BLaER1 treated with 17β-estradiol and CSF1 and Interleukin-3, amounts not matched to agents 10 nM and 100 nM (cell line): Measurements from ENCODE around the gene C1orf52.
A peak's percentile ranks its signal among the peaks of the same experiment; 100 is the strongest.

Experiments used
- H3K27ac ChIP-seq, 11 experiments: shearing (Covaris generic); formaldehyde crosslinking; 2 replicates each; pipeline ENCODE4 v1.8.1; 2022
- H3K27me3 ChIP-seq, 11 experiments: shearing (Covaris generic); formaldehyde crosslinking; 2 replicates each; pipeline ENCODE4 v1.8.1; 2022
- H3K36me3 ChIP-seq, 11 experiments: shearing (Covaris generic); formaldehyde crosslinking; 2 replicates each; pipeline ENCODE4 v1.8.1; 2022
- H3K4me1 ChIP-seq, 10 experiments: shearing (Covaris generic); formaldehyde crosslinking; 2 replicates each; pipeline ENCODE4 v1.8.1; 2022
- H3K4me2 ChIP-seq, 11 experiments: shearing (Covaris generic); formaldehyde crosslinking; 2 replicates each; pipeline ENCODE4 v1.8.1; 2022
- H3K4me3 ChIP-seq, 10 experiments: shearing (Covaris generic); formaldehyde crosslinking; 2 replicates each; pipeline ENCODE4 v1.8.1; 2022
- H3K9ac ChIP-seq, 11 experiments: shearing (Covaris generic); formaldehyde crosslinking; 2 replicates each; pipeline ENCODE4 v1.8.1; 2022
- H3K9me3 ChIP-seq, 11 experiments: shearing (Covaris generic); formaldehyde crosslinking; replicated peaks in 1 of 11; 2 replicates each; pipeline ENCODE4 v1.8.1; 2022
- H4K20me1 ChIP-seq, 11 experiments: shearing (Covaris generic); formaldehyde crosslinking; 2 replicates each; pipeline ENCODE4 v1.8.1; 2022
- Cebpa-rat ChIP-seq, 11 experiments: shearing (Covaris generic); IDR thresholded peaks; 2 replicates each; pipeline ENCODE4 v1.8.1; 2022

Gene C1orf52

DNA sequence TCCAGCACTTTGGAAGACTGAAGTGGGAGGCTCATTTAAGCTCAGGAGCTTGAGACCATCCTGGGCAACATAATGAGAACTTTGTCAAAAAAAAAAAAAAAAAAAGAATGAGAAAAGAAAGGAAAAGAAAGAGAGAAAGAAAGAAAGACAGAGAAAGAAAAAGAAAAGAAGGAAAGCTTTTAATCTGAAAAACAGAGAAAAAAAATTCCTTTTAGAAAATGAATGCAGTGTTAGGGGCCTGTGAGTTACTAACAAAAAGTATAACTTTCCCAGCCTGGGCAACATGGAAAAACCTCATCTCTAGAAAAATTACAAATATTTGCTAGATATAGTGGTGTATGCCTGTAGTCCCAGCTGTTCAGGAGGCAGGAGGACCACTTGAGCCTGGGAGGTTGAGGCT is 42.8 kb downstream of the C1orf52 start:
- no peaks in the 10 kb centered on the region for H3K27me3 ChIP-seq
- no peaks in the 10 kb centered on the region for H3K4me1 ChIP-seq
- H4K20me1 ChIP-seq, result no peaks in the 10 kb centered on the region
- no peaks in the 10 kb centered on the region for H3K9me3 ChIP-seq
- TF ChIP-seq Cebpa-rat (IDR thresholded peaks at IDR 0.05), result no peak
- no peak overlapping the region for H3K4me2 ChIP-seq
- no peak overlapping the region for H3K4me3 ChIP-seq
- H3K9ac ChIP-seq, result no peak overlapping the region
- no peak overlapping the region for H3K27ac ChIP-seq
- no peaks in the 10 kb centered on the region for H3K36me3 ChIP-seq

DNA sequence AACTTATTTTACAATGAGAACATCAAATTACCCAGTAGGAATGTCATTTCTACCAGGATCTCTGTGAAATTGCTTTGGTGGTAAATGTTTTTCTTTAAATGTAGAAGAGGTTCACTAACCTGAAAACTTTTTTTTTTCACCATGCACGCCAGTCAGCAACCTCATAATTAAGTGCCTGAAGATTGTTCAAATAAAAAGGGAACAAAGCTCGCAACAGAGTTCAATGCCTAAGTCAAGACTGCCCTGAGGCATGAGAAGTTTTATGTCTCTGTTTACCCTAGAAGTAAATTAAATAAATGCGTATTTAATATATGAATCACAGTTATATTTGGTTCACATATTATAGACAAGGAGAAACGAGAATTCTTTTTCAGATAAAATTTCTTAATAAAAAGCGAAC is 44.8 kb downstream of the C1orf52 start:
- H3K27me3 ChIP-seq, result no peaks in the 10 kb centered on the region
- no peak overlapping the region for H3K27ac ChIP-seq
- no peaks in the 10 kb centered on the region for H3K9me3 ChIP-seq
- TF ChIP-seq Cebpa-rat (IDR thresholded peaks at IDR 0.05), result no peak
- no peaks in the 10 kb centered on the region for H3K36me3 ChIP-seq
- no peaks in the 10 kb centered on the region for H3K4me1 ChIP-seq
- H3K4me2 ChIP-seq, result no peak overlapping the region
- no peaks in the 10 kb centered on the region for H4K20me1 ChIP-seq
- H3K9ac ChIP-seq, result no peak overlapping the region
- H3K4me3 ChIP-seq, result no peak overlapping the region

DNA sequence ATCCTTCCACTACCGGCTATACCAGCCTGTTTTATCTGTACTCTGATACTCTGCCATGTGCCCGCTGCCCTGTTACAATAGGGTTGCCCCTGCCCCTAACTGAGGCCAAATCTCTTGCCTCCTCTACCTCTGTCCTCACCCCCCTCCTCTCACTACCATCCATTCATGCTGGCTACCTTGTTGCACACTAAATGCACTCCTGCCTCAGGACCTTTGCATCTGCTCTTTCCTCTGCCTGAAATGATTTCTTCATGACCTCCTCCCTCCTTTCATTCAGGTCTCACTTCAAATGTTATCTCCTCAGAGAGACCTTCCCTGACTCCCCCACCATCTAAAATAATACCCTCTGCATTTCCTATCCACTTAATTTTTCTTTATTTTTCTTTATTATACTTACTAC is 51.0 kb downstream of the C1orf52 start:
- Histone ChIP-seq H3K27me3 (peaks cover 0 to 16% (median 6%) of the 10 kb centered on the region in 11 experiments; a peak in 17 of 22 replicates), H3K4me1 (no peaks in the 10 kb centered on the region), H3K9ac (no peak overlapping the region), H3K4me3 (no peak overlapping the region), H4K20me1 (no peaks in the 10 kb centered on the region), H3K27ac (no peak overlapping the region), H3K36me3 (no peaks in the 10 kb centered on the region), H3K4me2 (no peak overlapping the region), H3K9me3 (no peaks in the 10 kb centered on the region)
- TF ChIP-seq Cebpa-rat (IDR thresholded peaks at IDR 0.05), result no peak

DNA sequence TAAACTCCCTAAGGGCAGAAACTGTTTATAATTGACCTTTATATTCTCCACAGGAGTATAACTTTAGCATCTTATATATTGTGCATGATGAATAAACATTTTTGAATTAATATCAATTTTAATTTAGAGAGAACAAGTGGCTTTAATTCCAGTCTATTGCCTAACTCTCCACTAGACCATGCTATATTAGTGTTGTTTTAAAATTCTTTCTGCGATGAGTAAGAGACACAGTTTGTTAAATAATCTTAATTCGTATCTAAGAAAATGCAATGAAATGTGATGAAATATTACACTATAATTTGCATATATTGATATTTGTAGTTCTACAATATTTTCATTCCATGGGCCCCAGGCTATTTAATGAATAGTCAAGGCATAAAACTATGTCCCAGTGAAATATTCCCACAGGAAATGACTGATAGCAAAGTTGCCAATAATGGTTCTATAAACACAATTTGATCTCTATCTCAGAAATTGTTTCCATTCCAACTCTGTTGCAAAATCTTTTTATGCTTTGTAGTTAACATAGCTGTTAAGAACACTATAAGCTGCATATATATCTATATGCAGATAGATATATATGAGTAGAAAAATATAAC is 55.8 kb downstream of the C1orf52 start:
- Histone ChIP-seq H3K27me3 (peaks cover 47 to 64% (median 54%) of the 10 kb centered on the region in 11 experiments), H3K4me2 (no peak overlapping the region), H3K27ac (no peak overlapping the region), H3K4me3 (no peak overlapping the region), H3K36me3 (no peaks in the 10 kb centered on the region), H4K20me1 (peaks cover 0 to 21% (median 9%) of the 10 kb centered on the region in 11 experiments; a peak in 11 of 22 replicates), H3K4me1 (peaks cover 0 to 20% (median 10%) of the 10 kb centered on the region in 10 experiments; a peak in 16 of 20 replicates), H3K9me3 (no peaks in the 10 kb centered on the region), H3K9ac (no peak overlapping the region)
- no peak for TF ChIP-seq Cebpa-rat (IDR thresholded peaks at IDR 0.05)

DNA sequence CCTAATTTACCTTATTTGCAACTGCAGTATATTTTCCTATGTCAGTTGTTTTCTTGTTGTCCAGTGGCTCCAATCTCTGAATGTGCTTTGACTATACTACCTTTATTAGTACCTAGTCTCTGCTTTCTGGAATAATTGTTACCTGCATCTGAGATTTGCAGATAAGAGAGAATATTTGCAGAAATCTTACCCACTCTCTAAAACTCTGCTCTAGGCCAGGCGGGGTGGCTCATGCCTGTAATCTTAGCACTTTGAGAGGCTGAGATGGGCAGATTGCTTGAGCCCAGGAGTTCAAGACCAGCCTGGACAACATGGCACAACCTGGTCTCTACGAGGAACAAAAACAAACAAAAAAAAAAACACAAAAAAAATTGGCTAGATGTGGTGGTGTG is 56.6 kb downstream of the C1orf52 start:
- H3K36me3 ChIP-seq, result no peaks in the 10 kb centered on the region
- no peak overlapping the region for H3K4me2 ChIP-seq
- H4K20me1 ChIP-seq, result peaks cover 0 to 21% (median 9%) of the 10 kb centered on the region in 11 experiments; a peak in 11 of 22 replicates
- peaks cover 47 to 72% (median 62%) of the 10 kb centered on the region in 11 experiments for H3K27me3 ChIP-seq
- H3K27ac ChIP-seq, result no peak overlapping the region
- peaks cover 0 to 20% (median 10%) of the 10 kb centered on the region in 10 experiments; a peak in 16 of 20 replicates for H3K4me1 ChIP-seq
- H3K9me3 ChIP-seq, result no peaks in the 10 kb centered on the region
- H3K9ac ChIP-seq, result no peak overlapping the region
- no peak overlapping the region for H3K4me3 ChIP-seq
- no peak for TF ChIP-seq Cebpa-rat (IDR thresholded peaks at IDR 0.05)

DNA sequence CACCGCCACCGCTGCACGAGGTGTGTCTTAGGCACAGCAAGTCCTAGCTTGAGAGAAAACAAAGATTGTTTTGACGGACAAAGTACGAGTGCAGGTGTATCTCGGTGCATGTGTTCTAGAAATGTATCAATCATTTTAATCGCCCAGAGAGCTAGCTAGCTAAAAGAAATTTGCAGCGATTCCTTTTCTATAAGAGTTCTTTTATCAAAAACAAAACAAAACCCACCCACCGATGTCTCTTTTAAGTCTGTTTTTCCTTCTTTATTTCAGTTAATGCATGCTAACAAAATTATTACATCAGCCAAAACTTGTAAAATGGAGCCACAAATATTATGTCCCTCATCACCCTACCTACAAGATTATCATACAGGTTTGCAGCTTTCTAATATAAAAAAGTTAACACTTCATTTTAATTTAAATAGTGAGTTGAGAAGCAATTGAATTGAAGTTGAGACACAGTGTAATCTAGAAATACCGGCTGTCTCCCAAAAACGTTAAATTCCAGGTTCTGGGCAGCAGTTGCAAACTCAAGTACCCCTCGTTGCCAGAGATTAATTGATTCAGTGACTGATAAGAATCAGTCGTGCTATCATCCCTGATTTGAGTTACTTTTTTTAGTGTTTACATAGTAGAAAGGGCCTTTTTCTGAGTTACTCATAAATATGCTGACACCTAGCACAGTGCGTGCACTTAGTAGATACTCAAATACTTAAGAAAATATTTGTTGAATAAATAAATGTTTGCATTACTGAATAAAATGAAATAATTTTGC is 57.2 kb downstream of the C1orf52 start:
- H3K27me3 ChIP-seq, result peaks cover 47 to 76% (median 66%) of the 10 kb centered on the region in 11 experiments
- H3K4me3 ChIP-seq, result peak overlapping the region; percentile 66 to 83 (median 72)
- peaks cover 0 to 20% (median 10%) of the 10 kb centered on the region in 10 experiments; a peak in 16 of 20 replicates for H3K4me1 ChIP-seq
- H4K20me1 ChIP-seq, result peaks cover 0 to 21% (median 9%) of the 10 kb centered on the region in 11 experiments; a peak in 11 of 22 replicates
- H3K4me2 ChIP-seq, result peak overlapping the region; percentile 91 to 100 (median 99)
- H3K36me3 ChIP-seq, result no peaks in the 10 kb centered on the region
- H3K9ac ChIP-seq, result peak overlapping the region in 3 of 11 experiments; percentile 73 to 75 (median 74); a peak in 4 of 22 replicates
- no peak for TF ChIP-seq Cebpa-rat (IDR thresholded peaks at IDR 0.05)
- H3K9me3 ChIP-seq, result no peaks in the 10 kb centered on the region
- H3K27ac ChIP-seq, result no peak overlapping the region

DNA sequence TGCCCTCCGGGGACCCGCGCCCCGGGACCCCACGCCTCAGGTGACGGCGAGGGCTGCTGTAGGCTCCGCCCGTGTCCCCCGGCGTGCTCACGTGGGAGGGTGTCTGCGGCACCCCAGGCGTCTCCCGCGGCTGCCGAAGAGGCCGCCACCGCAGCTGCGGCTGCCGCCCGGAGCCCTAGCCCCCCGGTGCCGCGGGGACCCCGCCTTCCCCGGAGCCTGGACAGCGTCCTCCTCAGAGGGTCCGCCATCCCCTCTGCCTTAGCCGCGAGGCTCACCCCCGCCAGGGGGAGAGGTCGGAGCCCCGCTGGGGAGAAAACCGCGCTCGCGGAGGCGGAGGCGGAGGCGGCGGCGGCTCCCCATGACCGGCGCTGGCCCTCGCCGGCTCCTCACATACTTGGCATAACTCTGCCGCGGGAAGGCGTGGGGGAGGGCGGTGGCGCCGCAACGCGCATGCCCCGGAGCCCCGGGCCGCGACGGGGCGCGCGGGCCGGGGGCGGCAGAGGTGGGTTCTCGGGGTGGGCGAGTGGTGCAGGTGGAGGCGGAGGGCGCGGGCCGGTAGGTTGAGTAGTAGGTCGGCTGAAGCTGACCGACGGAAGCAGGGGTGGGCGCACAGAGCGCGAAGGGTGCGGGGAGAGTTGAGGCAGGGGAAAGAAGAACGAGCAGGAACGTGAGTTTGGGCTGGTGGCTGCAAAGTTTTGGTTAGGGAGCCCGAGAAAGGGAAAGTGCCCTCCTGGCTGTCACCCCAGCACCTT is 57.9 kb downstream of the C1orf52 start:
- Histone ChIP-seq H4K20me1 (peaks cover 0 to 21% (median 9%) of the 10 kb centered on the region in 11 experiments; a peak in 11 of 22 replicates), H3K4me2 (peak overlapping the region; percentile 91 to 100 (median 99)), H3K4me3 (peak overlapping the region; percentile 66 to 83 (median 72)), H3K9ac (peak overlapping the region; percentile 36 to 75 (median 70)), H3K4me1 (peaks cover 0 to 20% (median 10%) of the 10 kb centered on the region in 10 experiments; a peak in 16 of 20 replicates), H3K27me3 (peaks cover 47 to 78% (median 66%) of the 10 kb centered on the region in 11 experiments), H3K27ac (peak overlapping the region in 2 of 11 experiments; percentile 19 to 38; a peak in 2 of 22 replicates), H3K36me3 (no peaks in the 10 kb centered on the region), H3K9me3 (no peaks in the 10 kb centered on the region)
- TF ChIP-seq Cebpa-rat (IDR thresholded peaks at IDR 0.05), result no peak

DNA sequence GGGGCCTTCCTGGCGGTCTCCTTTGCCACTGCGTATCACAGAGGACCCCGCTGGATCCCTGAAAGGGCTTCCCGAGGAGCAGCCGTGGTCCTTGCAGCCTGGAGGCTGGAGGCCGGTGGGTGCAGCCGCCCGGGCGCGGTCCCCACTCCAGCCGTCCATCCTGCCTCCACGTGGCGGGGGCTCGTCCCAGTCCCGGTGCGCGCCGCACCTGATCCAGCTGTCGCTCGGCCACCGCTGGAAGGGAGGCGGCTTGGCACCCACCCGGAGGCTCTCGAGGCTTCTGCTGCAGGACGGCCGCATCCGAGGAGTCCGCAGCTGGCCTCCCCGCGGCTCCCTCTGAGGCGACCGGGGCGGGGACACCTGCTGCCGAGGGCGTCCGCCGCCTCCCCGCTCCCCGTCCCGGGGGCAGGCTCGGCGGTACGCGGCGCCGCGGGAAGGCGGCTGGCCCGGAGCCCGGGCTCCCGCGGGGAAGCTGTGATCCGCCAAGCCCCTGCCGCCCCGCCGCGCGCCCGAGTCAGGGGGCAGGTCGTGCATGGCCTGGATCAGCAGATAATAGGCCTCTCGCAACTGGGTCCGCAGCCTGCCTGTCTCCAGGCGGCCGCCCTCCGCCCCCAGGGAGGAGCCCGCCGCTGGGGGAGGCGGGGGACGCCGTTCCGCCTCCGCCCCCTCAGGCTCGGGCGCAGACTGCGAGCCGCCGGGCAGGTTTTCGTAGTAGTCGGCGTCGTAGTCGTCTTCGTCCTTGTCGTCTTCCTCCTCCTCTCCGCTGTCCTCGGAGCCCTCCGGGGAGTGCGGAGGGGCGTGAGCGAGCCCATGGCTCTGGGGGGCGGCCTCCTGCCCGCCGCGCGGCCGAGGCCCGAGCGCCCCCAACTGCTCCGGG is 58.8 kb downstream of the C1orf52 start, which contains the start of gene SYDE2:
SYDE2 (minus strand) TSS at position 554 of the 877 bp plus-strand sequence; CDS start at position 534, 20 bp downstream.
- Histone ChIP-seq H3K36me3 (no peaks in the 10 kb centered on the region), H3K9me3 (no peaks in the 10 kb centered on the region), H4K20me1 (peaks cover 0 to 21% (median 9%) of the 10 kb centered on the region in 11 experiments; a peak in 11 of 22 replicates), H3K4me3 (peak within 1 kb of the TSS; percentile 66 to 83 (median 72)), H3K4me1 (peaks cover 0 to 20% (median 10%) of the 10 kb centered on the region in 10 experiments; a peak in 16 of 20 replicates), H3K9ac (peak within 1 kb of the TSS; percentile 36 to 75 (median 70)), H3K27ac (peak within 1 kb of the TSS in 2 of 11 experiments; percentile 19 to 38; a peak in 2 of 22 replicates), H3K27me3 (peaks cover 53 to 86% (median 73%) of the 10 kb centered on the region in 11 experiments), H3K4me2 (peak within 1 kb of the TSS; percentile 91 to 100 (median 99))
- no peak for TF ChIP-seq Cebpa-rat (IDR thresholded peaks at IDR 0.05)
